ENCODE data around the gene KCNQ1. TPM values are rescaled to one million over a fixed set of nuclear protein-coding genes. Genes with fewer than 3 reads are reported as not detected.
A peak's percentile ranks its signal among the peaks of the same experiment; 100 is the strongest.

The KCNQ1 gene
- total and polyA plus RNA-seq, 2 of the 13 experiments (the other 11 are each of a cell fraction or from before 2014, with no cell fraction given) = 0.02 to 0.08 TPM

DNA sequence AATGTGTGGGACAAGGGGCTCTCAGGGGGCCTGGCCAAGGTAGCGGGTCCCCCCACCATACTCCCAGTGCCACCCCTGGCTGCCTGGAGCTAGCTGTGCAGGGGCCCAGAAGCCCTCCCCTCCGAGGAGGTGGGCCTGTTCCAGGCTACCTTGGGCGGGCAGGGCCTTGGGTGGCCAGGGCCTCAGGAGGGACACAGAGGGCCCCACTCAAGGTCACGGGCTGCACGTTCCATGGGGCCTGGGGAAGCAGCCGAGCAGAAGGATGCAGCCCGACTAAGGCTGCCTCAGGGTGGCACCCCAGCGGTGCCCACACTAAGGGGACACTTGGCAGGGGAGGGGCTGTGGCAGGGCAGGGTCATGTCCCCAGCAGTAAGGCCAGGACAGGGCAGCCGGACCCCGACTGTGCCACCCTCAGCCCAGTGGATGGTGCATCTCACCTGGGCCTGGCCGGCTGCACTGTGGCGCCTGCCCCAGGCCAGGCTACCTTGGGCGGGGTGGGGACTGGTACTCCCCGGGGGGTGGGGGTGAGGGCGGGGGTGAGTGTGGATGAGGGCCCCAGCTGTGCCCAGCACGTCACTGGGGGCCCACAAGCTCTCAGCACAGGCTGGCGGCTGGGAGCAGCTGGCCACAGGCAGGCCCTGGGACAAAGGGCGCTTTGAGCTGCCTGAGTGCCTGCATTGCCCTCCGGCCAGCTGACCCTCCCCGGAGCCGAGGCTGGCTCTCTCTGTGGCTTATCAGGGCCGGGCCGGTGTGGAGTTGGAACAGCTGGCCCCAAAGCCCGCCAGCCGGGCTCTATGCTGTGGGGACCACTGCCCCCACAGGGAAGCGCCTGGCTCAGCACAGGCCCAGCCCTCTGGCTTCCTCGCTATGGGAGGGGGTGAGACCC, 117.1 kb downstream of the KCNQ1 start (continued):
- TF ChIP-seq, protein P1, sequence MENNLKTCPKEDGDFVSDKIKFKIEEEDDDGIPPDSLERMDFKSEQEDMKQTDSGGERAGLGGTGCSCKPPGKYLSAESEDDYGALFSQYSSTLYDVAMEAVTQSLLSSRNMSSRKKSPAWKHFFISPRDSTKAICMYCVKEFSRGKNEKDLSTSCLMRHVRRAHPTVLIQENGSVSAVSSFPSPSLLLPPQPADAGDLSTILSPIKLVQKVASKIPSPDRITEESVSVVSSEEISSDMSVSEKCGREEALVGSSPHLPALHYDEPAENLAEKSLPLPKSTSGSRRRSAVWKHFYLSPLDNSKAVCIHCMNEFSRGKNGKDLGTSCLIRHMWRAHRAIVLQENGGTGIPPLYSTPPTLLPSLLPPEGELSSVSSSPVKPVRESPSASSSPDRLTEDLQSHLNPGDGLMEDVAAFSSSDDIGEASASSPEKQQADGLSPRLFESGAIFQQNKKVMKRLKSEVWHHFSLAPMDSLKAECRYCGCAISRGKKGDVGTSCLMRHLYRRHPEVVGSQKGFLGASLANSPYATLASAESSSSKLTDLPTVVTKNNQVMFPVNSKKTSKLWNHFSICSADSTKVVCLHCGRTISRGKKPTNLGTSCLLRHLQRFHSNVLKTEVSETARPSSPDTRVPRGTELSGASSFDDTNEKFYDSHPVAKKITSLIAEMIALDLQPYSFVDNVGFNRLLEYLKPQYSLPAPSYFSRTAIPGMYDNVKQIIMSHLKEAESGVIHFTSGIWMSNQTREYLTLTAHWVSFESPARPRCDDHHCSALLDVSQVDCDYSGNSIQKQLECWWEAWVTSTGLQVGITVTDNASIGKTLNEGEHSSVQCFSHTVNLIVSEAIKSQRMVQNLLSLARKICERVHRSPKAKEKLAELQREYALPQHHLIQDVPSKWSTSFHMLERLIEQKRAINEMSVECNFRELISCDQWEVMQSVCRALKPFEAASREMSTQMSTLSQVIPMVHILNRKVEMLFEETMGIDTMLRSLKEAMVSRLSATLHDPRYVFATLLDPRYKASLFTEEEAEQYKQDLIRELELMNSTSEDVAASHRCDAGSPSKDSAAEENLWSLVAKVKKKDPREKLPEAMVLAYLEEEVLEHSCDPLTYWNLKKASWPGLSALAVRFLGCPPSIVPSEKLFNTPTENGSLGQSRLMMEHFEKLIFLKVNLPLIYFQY (CRISPR knock-in tag; IDR thresholded peaks at IDR 0.05; ENCODE audit: borderline replicate concordance) = no peak
- no peak for TF ChIP-seq HMGA1 (CRISPR knock-in tag; conservative IDR thresholded peaks at IDR 0.05)
- TF ChIP-seq, protein P2, sequence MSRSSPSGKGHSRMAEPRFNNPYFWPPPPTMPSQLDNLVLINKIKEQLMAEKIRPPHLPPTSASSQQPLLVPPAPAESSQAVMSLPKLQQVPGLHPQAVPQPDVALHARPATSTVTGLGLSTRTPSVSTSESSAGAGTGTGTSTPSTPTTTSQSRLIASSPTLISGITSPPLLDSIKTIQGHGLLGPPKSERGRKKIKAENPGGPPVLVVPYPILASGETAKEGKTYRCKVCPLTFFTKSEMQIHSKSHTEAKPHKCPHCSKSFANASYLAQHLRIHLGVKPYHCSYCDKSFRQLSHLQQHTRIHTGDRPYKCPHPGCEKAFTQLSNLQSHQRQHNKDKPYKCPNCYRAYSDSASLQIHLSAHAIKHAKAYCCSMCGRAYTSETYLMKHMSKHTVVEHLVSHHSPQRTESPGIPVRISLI (CRISPR knock-in tag; IDR thresholded peaks at IDR 0.05; ENCODE audit: borderline replicate concordance) = no peak
- TF ChIP-seq REPIN1 (CRISPR knock-in tag; IDR thresholded peaks at IDR 0.05; ENCODE audit: borderline replicate concordance, low read depth) = no peak
- TF ChIP-seq CC2D1A (CRISPR knock-in tag; IDR thresholded peaks at IDR 0.05) = no peak
- TF ChIP-seq ZNF430 (CRISPR knock-in tag; IDR thresholded peaks at IDR 0.05) = no peak; the same call in 1 of the 2 replicates
- TF ChIP-seq ADNP (CRISPR knock-in tag; IDR thresholded peaks at IDR 0.05) = 0 out of 2 replicates have a peak, but pooled peaks have one; percentile 6
- TF ChIP-seq KMT2B (CRISPR knock-in tag; IDR thresholded peaks at IDR 0.05) = peak; percentile 15; the same call in 1 of the 2 replicates
- TF ChIP-seq CAMTA2 (CRISPR knock-in tag; IDR thresholded peaks at IDR 0.05; ENCODE audit: borderline replicate concordance) = no peak
- no peak for TF ChIP-seq ZNF24 (IDR thresholded peaks at IDR 0.05)
- TF ChIP-seq, protein P3, sequence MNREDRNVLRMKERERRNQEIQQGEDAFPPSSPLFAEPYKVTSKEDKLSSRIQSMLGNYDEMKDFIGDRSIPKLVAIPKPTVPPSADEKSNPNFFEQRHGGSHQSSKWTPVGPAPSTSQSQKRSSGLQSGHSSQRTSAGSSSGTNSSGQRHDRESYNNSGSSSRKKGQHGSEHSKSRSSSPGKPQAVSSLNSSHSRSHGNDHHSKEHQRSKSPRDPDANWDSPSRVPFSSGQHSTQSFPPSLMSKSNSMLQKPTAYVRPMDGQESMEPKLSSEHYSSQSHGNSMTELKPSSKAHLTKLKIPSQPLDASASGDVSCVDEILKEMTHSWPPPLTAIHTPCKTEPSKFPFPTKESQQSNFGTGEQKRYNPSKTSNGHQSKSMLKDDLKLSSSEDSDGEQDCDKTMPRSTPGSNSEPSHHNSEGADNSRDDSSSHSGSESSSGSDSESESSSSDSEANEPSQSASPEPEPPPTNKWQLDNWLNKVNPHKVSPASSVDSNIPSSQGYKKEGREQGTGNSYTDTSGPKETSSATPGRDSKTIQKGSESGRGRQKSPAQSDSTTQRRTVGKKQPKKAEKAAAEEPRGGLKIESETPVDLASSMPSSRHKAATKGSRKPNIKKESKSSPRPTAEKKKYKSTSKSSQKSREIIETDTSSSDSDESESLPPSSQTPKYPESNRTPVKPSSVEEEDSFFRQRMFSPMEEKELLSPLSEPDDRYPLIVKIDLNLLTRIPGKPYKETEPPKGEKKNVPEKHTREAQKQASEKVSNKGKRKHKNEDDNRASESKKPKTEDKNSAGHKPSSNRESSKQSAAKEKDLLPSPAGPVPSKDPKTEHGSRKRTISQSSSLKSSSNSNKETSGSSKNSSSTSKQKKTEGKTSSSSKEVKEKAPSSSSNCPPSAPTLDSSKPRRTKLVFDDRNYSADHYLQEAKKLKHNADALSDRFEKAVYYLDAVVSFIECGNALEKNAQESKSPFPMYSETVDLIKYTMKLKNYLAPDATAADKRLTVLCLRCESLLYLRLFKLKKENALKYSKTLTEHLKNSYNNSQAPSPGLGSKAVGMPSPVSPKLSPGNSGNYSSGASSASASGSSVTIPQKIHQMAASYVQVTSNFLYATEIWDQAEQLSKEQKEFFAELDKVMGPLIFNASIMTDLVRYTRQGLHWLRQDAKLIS (CRISPR knock-in tag; IDR thresholded peaks at IDR 0.05) = no peak
- TF ChIP-seq CREM (IDR thresholded peaks at IDR 0.05) = no peak; the same call in 1 of the 2 replicates
- TF ChIP-seq CREM (CRISPR knock-in tag; IDR thresholded peaks at IDR 0.05) = no peak
- no peak for TF ChIP-seq CBX5 (CRISPR knock-in tag; IDR thresholded peaks at IDR 0.05; ENCODE audit: borderline replicate concordance)
- TF ChIP-seq CCAR2 (optimal IDR thresholded peaks at IDR 0.05; ENCODE audit: low read depth, low read length) = no peak
- TF ChIP-seq, protein P4, sequence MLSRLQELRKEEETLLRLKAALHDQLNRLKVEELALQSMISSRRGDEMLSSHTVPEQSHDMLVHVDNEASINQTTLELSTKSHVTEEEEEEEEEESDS (CRISPR knock-in tag; IDR thresholded peaks at IDR 0.05; ENCODE audit: borderline replicate concordance) = no peak
- TF ChIP-seq ZNF816 (CRISPR knock-in tag; IDR thresholded peaks at IDR 0.05; ENCODE audit: borderline replicate concordance) = no peak
- TF ChIP-seq, protein P5, sequence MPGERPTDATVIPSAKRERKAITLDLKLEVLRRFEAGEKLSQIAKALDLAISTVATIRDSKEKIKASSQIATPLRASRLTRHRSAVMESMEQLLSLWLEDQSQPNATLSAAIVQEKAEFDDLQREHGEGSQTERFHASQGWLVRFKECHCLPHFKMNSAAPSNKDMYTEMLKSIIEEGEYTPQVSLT (CRISPR knock-in tag; IDR thresholded peaks at IDR 0.05; ENCODE audit: borderline replicate concordance, low read depth) = no peak

Data from HepG2 (cell line).